KMS-11 (cell line): ENCODE measurements around the gene ARHGAP27.

Experiments used
- H2AFZ ChIP-seq: fragments of 200-600 bp; sonication (generic); 2 replicates; pipeline ENCODE4 v1.6.1; 2016; ENCODE audit warnings: antibody characterized with exemption, mixed run types, low read depth
- H3K27ac ChIP-seq: fragments of 200-600 bp; sonication (generic); 2 replicates; pipeline ENCODE4 v1.6.1; 2016; ENCODE audit warnings: mild to moderate bottlenecking, mixed run types
- H3K27me3 ChIP-seq: fragments of 200-600 bp; sonication (generic); 2 replicates; pipeline ENCODE4 v1.6.1; 2017; ENCODE audit warnings: mild to moderate bottlenecking, low read depth, mixed run types, moderate library complexity; ENCODE audit not compliant: insufficient read depth
- H3K36me3 ChIP-seq: fragments of 200-600 bp; sonication (generic); 2 replicates; pipeline ENCODE4 v1.6.1; 2017; ENCODE audit warnings: mild to moderate bottlenecking, mixed run types; ENCODE audit not compliant: insufficient read depth
- H3K4me1 ChIP-seq: fragments of 200-600 bp; sonication (generic); 2 replicates; pipeline ENCODE4 v1.6.1; 2016; ENCODE audit warnings: mild to moderate bottlenecking, low read depth, mixed run types; ENCODE audit not compliant: poor library complexity, severe bottlenecking
- H3K4me2 ChIP-seq: fragments of 200-600 bp; sonication (generic); 2 replicates; pipeline ENCODE4 v1.7.0; 2016; ENCODE audit warnings: mild to moderate bottlenecking, mixed run types
- H3K4me3 ChIP-seq: fragments of 200-600 bp; sonication (generic); IDR thresholded peaks from 2 replicates; pipeline ENCODE4 v1.6.1; 2017; ENCODE audit warnings: low read depth, low read length, mixed read lengths; ENCODE audit not compliant: insufficient read depth
- H3K79me2 ChIP-seq: fragments of 200-600 bp; sonication (generic); 2 replicates; pipeline ENCODE4 v1.6.1; 2016; ENCODE audit warnings: low read depth, mixed run types; ENCODE audit not compliant: insufficient read depth
- H3K9ac ChIP-seq: fragments of 200-600 bp; sonication (generic); 2 replicates; pipeline ENCODE4 v1.6.1; 2016; ENCODE audit warnings: mild to moderate bottlenecking, mixed run types
- H4K20me1 ChIP-seq: fragments of 200-600 bp; sonication (generic); 2 replicates; pipeline ENCODE4 v1.6.1; 2016; ENCODE audit warnings: mild to moderate bottlenecking, mixed run types; ENCODE audit not compliant: insufficient read depth
- CTCF ChIP-seq: fragments of 200-600 bp; sonication (generic); conservative IDR thresholded peaks from 2 replicates; pipeline ENCODE4 v1.6.1; 2017; ENCODE audit warnings: low read depth, mild to moderate bottlenecking, antibody characterized with exemption, low read length, moderate library complexity, mixed read lengths

ARHGAP27 gene

GRCh38 chr17:45411348-45412105, 21.1 kb downstream of the ARHGAP27 start:
- no peak overlapping the region for H3K27ac ChIP-seq
- peaks cover 29% of the 10 kb centered on the region for H3K79me2 ChIP-seq
- no peak overlapping the region; the same call in 1 of the 2 replicates for H3K4me2 ChIP-seq
- no peaks in the 10 kb centered on the region for H3K27me3 ChIP-seq
- TF ChIP-seq CTCF: no peak
- no peak overlapping the region for H3K4me3 ChIP-seq
- H3K4me1 ChIP-seq: peaks cover 39% of the 10 kb centered on the region
- H4K20me1 ChIP-seq: no peaks in the 10 kb centered on the region
- no peak overlapping the region for H2AFZ ChIP-seq
- H3K9ac ChIP-seq: peak overlapping the region; percentile 80; the same call in 1 of the 2 replicates
- H3K36me3 ChIP-seq: no peaks in the 10 kb centered on the region

GRCh38 chr17:45410144-45411091, 22.3 kb downstream of the ARHGAP27 start:
- Histone ChIP-seq H3K4me2 (peak overlapping the region; percentile 94), H3K36me3 (no peaks in the 10 kb centered on the region), H3K4me1 (peaks cover 39% of the 10 kb centered on the region), H3K27ac (peak overlapping the region; percentile 64), H4K20me1 (no peaks in the 10 kb centered on the region), H2AFZ (peak overlapping the region; percentile 63), H3K9ac (peak overlapping the region; percentile 80), H3K27me3 (no peaks in the 10 kb centered on the region), H3K4me3 (peak overlapping the region; percentile 78), H3K79me2 (peaks cover 37% of the 10 kb centered on the region)
- no peak for TF ChIP-seq CTCF

DNA sequence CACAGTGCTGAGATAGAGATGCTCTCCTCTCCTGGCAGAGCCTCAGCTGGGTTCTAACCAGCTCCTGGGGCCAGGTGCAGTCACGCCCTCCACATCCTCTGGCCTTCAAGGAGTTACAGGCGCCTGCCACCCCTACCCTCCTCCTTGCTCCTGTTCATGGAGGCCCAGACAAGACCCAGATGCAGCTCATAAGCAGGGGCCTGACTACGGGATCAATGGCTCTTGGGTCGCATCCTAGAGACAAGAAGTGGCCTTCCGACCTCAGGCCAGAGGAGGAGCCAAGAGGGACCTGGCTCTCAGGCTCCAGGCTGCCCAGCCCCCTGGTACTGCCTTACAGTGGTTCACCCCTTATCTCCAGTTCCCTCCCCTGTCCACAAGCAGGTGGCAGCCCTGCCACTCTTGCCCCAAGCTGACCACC, 23.0 kb downstream of the ARHGAP27 start:
- Histone ChIP-seq H3K9ac (peak overlapping the region; percentile 80), H3K4me3 (peak overlapping the region; percentile 78), H2AFZ (peak overlapping the region; percentile 63), H3K27me3 (no peaks in the 10 kb centered on the region), H4K20me1 (no peaks in the 10 kb centered on the region), H3K4me2 (peak overlapping the region; percentile 94), H3K36me3 (no peaks in the 10 kb centered on the region), H3K4me1 (peaks cover 39% of the 10 kb centered on the region), H3K79me2 (peaks cover 37% of the 10 kb centered on the region), H3K27ac (peak overlapping the region; percentile 64)
- no peak for TF ChIP-seq CTCF

DNA sequence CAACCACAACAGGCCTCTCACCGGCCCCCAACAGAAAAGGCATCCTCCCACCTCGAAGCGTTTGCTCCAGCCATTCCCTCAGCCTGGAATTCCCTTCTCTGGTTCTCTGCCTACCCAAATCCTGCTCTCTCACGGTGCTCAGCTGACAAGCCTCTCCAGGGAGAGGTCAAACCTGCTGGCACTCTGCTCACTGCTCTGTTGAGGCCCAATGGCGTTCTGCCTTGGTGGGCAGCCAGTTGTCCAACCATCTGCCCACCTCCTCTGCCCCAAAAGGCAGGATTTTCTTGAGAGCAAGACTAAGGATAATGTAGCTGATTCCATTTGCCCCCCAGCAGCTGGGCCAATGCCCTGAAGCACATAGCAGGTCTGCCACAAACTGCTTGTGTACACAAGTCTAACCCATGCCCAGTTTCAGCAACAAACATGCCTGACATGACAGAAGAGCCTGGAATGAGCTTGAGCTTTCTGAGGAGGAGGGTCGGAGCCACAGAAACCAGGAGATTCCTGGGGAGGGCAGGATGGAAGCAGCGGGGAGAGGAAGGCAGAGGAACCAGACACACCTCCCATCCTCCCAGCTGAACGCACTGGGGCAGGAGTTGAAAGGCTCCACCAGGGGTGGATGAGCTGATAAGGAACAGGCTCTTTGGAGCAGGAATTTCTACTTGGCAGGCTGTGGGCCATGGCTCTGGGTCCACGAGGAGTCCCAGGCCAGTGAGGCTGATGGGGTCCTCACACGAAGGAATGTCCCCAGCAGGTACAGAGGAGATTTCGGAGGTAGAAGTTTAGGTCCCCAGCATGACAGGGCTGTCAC, 23.9 kb downstream of the ARHGAP27 start:
- Histone ChIP-seq H3K9ac (peak overlapping the region; percentile 80; the same call in 1 of the 2 replicates), H3K27ac (peak overlapping the region; percentile 64; the same call in 1 of the 2 replicates), H3K4me1 (peaks cover 39% of the 10 kb centered on the region), H3K79me2 (peaks cover 37% of the 10 kb centered on the region), H2AFZ (no peak overlapping the region), H3K27me3 (no peaks in the 10 kb centered on the region), H4K20me1 (no peaks in the 10 kb centered on the region), H3K4me2 (peak overlapping the region; percentile 94), H3K4me3 (no peak overlapping the region), H3K36me3 (no peaks in the 10 kb centered on the region; the same call in 1 of the 2 replicates)
- no peak for TF ChIP-seq CTCF
